GM18508 (cell line): ENCODE data around the gene MGRN1.
"Not testable (repeated sequence)": the region's sequence is repeated elsewhere in the genome, so short reads cannot be mapped to it uniquely, and the experiment has no call there.

Experiments
- ATAC-seq: cut with Tn5 transposase; IDR thresholded peaks from one replicate; pipeline ENCODE4 v1.9.1; 2021; ENCODE audit warnings: moderate number of reproducible peaks; ENCODE audit not compliant: insufficient read depth, unreplicated experiment

MGRN1 gene

DNA sequence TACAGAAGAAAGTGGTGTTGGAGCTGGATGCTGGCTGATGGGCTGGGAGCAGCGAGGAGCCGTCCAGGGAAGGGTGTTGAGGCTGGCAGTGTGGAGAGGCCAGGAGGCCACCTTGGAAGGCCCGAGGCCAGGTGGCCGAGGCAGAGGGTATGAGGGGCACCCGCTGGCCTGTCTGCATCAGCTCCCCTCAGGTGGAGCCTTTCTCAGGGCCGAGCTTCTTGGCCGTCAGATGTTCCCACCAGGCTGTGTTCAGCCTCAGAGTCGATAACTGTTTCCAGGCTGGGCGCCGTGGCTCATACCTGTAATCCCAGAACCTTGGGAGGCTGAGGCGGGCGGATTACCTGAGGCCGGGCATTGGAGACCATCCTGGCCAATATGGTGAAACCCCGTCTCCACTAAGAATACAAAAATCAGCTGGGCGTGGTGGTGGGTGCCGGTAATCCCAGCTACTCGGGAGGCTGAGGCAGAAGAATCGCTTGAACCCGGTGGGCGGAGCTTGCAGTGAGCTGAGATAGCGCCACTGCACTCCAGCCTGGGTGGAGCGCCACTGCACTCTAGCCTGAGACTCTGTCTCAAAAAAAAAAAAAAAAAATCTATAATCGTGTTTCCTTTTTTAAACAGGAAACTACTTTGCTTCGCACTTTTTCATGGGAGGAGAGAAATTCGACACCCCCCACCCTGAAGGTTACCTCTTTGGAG lies 25.3 kb downstream of the MGRN1 start:
- ATAC-seq: no peak

DNA sequence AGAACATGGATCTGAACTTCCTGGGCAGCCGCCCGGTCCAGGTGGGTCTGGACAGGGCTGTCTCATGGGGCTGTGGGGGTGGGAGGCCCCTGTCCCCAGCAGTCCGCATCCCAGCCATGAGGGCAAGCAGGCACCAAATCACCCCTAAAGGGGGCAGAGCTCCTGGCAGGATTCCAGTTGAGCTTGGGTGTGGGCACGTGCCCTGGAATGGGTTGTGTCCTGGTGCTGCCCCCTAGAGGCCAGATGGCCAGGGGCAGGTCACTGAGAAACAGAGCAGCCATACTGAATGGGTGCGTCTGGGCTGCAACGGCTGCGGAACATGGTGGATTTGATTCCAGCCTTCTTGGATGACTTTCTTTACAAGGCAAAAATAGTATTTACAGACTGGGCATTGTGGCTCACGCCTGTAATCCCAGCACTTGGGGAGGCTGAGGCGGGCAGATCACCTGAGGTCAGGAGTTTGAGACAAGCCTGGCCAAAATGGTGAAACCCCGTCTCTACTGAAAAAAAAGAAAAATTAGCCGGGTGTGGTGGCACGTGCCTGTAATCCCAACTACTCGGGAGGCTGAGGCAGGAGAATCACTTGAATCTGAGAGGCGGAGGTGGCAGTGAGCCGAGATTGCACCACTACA lies 25.9 kb downstream of the MGRN1 start:
- not testable (repeated sequence) for ATAC-seq

DNA sequence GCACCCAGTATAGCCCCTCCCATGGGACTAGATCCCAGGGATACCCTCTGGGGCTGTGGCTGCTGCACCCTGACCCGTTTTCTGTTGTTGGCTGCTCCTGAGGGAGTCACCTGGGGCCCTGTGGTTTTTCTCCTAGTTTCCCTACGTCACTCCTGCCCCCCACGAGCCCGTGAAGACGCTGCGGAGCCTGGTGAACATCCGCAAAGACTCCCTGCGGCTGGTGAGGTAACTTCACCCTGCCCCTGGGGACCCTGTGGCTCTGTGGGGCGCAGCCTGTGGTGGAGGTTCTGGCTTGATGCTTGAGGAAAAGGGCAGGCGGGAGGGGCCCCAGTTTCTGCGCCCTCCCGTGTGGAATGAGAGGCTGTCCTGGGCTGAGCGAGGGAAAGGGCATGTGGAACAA lies 27.2 kb downstream of the MGRN1 start:
- ATAC-seq: no peak

DNA sequence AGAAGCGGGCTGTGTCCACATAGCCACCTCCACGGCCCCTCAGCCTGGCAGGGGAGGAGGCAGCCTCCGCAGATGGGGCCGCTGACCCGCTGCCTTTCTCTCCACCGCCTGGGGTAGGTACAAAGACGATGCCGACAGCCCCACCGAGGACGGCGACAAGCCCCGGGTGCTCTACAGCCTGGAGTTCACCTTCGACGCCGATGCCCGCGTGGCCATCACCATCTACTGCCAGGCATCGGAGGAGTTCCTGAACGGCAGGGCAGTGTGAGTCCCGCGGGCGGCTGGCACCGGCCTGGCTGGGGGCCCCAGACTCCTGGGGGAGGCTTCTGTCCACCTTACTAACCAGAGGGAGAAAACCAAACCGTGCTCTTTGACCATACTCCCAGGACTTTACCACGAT lies 27.9 kb downstream of the MGRN1 start:
- no peak for ATAC-seq

DNA sequence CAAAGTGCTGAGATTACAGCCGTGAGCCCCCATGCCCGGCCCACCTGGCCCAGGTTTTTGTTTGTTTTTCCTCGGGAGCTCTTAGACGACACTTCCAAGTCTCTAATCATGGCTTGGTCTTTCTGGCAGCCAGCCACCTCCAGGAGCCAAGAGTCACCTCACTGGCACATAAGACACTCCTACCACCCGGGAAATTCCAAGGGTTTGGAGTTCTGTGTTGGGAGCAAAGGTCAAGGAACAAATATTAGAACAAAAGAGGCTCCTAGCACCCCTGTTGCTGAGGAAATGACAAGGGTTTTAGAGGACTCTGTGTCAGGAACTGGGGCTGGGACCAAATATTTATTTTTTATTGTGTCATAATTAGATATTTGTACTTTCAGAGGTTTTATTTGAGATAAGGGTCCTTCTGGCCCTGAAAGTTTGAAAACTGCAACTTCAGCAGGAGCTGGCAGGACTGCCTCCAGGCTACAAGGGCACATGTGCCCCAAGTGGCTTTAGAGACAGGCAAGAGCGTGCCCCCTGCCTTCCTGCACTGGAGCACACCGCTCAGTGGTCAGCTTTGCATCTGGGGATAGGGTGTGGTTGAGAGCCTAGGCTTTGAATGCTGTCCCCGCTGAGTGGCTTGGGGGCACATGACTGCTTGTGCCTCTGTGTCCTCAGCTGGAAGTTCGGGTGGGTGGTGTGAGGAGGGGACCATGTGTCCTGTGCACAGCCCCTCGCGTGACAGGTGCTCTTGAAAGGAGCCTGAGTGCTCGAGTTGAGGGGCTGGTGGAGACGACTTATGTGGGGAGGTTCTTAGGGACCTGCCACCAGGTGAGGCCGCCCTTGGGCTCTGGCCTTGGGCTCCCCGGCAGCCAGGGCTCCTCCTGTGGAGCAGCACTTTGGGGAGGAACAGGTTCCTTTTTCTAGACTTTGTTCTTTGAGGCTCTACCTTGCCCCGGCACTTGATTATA lies 29.7 kb downstream of the MGRN1 start:
- ATAC-seq: no peak

DNA sequence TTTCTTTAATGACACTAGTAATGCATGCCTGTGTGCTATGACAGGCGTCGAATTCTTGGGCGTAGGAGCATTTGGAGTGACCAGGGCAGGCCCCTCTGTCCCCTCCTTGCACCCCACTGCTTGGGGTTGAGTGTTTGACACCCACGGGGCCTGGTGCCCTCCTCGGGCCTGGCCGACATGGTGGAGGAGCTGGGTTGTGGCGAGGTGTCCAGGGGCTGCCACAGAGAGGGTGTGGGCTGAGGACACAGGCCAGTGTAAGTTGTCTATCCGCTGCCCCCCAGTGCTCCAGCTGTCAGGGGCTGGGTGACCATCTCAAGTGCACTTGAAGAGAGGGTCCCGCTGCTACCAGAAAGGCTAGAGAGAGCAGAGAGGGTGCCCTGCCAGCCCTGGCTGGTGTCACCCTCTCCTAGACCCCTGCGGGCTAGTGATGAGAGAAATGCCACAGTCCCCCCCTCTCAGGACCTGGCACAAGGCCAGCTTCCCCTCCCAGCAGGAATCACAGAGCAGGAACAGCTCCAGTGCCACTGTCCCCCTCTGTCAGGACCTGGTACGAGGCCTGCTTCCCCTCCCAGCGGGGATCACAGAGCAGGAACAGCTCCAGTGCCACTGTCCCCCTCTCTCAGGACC lies 30.5 kb downstream of the MGRN1 start:
- ATAC-seq: no peak

DNA sequence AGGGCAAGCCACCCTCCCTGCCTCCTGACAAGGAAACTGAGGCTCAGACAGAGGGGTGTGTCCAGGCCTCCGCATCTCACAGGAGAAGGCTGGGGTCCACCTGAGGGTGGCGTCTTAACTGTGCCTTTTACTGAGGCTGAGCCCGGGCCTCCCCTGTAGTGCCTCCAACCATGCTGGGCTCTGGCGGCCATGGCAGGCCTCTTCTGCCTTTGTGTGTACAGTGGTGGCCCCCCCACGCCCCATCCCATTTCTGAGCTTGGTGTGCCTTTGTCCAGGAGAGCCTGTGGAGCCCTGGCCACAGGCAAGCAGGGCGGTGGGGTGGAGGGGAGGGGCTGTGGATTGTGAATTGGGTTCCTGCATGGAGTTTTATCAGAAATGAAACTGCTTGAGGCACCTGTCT lies 31.2 kb downstream of the MGRN1 start:
- ATAC-seq: no peak

DNA sequence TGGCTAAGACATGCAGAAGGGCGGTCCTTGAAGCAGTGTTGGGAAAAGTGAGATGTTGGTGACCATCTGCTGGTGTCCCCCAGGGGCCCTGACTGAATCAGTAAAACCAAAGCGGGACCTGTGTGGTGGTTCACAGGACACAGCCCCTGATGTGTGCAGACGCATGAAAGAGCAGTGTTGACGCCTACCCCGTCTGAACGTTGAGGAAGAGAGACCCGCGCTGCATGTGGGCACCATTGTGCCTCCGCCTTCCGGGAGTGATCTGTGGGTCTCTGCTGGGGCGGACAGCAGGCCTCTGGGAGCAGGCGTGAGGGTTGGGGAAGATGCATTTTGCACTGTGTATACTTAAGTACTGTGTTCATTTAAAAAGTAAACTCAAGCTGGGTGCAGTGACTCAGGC lies 31.6 kb downstream of the MGRN1 start:
- no peak for ATAC-seq

DNA sequence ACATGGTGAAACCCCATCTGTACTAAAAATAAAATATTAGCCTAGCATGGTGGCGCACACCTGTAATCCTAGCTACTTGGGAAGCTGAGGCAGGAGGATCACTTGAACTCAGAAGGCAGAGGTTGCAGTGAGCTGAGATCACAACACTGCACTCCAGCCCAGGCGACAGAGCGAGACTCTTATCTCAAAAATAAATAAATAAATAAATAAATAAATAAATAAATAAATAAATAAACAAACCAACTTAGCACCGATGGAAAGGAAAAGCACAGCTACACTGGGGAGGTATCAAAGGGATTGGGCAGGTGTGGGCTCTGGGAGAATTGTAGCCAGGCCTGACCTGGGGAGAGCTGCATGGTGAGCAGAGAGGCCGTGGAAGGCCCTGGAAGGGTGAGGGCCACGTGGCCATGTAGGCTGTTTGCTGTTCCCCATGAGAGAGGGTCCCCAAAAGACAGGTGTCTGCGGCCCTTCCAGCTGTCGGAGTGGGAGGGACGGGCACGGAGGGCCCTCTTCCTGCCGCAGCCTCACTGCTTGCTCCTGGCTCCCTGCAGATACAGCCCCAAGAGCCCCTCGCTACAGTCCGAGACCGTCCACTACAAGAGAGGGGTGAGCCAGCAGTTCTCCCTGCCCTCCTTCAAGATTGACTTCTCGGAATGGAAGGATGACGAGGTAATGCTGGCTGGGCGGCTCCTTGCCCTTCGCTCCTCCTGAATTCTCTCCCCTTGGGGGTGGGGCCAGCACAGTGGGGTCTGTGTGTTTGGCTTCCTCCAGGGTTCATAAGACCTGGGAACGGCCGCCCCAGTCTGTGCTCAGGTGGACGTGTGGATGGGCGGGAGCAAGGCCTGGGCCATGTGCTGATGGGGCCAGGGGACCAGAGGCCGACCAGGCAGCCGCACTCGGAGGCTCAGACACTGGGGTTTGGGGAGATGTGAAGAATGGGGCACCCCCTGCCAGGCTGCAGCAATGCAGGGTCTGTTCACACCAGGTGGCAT lies 32.4 kb downstream of the MGRN1 start:
- ATAC-seq: no peak

DNA sequence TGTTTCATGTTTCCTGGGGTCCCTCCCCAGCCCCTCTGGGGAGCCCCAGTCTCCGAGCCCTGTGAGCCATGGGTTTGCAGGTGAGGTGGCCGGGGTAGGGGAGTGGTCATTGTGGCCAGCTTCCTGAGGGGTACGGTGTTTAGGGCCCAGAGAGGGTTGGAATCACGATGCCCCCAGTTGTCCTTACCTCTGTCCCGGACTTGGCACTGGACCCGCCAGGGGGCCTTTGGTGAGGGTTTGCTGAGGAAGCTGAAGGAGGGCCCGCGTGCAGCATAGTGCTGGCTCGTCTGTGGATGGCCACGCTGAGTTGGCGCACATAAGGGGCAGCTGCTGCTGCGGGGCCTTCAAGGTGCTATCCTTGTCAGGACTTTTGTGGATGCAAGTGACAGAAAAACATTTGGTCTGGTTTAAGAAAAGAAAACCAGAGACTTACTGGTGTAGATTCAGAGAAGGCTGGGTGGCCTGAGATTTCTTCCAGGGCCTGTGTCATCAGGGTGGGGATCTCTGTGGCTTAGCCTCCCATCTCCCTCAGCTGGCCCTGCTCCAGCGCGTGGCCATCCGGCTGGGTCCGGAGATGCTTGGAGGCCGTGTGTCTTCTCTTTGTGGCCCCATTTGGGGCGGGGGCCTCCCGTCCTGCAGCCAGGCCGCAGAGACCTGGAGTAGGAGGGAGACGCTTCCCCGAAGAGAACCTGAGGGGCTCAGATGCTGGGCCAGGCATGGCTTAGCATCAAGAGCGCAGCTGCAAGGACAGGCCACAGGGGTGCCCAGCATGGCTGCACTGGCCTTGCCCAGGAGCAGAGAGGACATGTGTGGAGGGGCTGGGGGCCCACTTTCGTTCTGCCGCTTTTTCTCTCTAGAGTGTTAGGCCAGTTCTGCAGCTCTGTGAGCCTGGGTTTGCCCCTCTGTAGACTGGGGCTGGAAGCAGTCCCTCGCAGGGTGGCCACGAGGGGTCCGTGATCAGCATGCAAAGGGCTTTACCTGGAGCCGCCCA lies 35.0 kb downstream of the MGRN1 start:
- ATAC-seq: no peak

DNA sequence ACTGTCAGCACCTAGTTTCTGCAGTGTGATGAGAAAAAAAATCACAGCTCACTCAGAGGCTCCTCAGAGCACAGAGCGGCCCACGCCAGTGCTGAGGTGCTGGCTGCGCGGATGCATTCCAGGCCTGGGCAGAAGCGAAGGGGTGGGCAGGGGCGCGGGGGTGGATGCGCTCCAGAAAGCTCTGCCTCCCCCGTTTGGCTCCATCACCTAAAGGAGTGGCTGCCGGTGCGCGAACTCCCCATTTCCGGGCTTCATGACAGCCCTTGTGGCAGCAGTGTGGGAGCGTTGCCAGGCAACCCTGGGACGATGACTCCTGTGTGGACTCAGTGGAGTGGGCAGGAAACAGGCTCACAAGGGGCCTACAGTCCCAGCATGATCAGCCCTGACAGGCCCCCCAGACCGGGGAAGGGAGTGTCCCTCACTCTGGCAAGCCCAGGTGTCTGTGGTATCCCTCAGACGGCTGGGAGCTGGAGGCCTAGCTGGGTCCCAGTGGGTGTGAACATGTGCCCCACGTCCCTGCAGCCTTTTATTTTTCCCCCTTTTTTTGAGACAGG lies 35.9 kb downstream of the MGRN1 start:
- no peak for ATAC-seq

DNA sequence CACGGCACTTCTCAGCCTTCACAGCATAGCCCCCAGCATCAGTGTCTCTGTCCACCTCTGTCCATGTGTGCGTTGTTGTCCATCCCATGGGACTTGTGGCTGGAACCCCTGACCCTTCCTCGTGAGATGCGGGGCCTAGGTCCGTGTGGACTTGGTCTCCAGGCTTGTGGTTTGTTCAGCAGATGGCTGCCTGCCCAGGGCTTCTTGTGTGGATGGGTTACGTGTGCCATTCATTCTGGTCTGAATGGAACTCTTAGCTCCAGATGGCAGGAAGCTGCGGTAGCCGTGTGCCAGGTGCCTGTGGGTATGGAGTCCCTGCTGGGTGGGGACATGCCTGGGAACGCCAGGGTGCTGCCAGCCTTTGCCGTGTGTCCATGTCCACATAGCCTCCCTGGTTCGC lies 37.0 kb downstream of the MGRN1 start:
- ATAC-seq: no peak

DNA sequence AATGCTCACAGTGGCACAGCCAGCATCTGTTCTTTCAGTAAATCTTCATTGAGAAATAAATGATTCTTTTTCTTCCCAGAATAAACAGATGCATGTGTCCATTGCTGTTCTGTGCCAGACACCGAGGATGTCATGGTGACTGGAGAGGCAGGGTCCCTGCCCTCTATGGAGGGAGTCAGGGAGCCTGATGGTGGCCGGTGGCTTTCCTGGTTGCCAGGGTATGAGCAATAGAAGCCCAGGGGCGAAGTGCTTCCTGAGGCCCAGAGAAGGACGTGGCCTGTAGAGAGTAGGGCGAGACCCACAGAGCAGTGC lies 38.8 kb downstream of the MGRN1 start:
- ATAC-seq: no peak

DNA sequence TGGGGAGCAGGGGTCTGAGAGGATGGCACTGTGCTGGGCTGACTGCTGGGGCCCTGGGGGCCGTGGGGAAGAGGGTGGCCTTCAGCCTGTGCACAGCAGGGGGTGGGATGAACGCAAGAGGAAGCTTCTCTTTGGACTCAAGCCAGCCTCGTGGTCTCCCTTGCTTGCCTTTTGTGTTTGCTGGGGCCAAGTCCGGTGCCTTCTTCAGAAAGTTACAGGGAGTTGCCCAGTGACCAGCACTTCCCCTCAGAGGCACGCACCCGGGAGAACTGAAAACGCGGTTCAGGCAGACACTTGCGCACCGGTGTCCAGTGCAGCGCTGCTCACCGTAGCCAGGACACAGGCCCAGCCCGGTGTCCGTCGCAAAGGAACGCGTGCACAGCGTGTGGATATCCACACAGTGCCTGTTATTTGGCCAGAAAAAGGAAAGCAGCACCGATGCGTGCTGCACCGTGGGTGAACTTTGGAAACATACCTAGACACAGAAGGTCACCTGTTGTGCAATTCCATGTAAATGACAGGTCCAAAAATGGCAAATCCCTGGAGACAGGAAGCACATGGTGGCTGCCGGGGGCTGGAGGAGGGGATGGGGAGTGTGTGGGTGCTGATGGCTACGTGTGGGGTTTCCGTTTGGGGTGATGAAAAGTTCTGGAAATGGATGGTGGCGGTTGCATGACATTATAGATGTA lies 39.3 kb downstream of the MGRN1 start:
- ATAC-seq: no peak

DNA sequence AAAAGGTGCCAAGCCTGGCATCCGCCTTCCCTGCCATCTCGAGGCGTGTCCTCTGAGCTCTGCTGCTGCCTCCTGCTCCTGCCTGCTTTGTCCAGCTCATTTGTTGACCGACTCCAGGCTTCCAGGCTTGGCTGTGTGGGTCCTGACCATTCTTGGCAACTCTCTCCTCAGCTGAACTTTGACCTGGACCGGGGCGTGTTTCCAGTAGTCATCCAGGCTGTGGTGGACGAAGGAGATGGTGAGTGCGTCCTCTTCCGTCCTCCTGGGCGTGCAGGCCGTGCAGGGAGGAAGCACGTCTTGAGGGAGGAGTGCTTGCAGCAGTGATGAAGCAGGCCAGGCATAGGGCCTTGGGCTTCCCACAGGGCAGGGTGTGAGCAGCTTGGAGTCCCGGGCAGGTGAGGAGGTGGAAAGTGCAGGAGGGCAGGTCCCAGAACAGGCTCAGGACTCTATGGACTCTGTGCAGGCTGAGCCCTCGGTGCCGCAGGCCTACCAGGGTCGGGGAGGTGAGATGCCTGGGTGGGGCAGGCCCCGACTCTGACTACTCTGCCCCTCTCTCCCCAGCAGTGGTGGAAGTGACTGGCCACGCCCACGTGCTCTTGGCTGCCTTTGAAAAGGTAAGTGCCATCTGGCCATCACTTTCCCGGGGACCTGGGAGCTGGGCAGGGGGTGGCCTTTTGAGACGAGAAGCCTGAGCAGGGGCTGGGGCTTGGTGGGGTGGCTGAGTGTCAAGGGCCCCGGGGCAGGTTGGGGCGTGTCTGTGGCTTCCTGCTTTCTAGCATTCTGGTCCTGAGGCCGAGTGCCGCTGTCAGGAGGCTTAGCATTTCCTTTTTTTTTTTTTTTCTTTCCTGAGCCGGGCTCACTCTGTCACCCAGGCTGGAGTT lies 40.2 kb downstream of the MGRN1 start:
- ATAC-seq: no peak

DNA sequence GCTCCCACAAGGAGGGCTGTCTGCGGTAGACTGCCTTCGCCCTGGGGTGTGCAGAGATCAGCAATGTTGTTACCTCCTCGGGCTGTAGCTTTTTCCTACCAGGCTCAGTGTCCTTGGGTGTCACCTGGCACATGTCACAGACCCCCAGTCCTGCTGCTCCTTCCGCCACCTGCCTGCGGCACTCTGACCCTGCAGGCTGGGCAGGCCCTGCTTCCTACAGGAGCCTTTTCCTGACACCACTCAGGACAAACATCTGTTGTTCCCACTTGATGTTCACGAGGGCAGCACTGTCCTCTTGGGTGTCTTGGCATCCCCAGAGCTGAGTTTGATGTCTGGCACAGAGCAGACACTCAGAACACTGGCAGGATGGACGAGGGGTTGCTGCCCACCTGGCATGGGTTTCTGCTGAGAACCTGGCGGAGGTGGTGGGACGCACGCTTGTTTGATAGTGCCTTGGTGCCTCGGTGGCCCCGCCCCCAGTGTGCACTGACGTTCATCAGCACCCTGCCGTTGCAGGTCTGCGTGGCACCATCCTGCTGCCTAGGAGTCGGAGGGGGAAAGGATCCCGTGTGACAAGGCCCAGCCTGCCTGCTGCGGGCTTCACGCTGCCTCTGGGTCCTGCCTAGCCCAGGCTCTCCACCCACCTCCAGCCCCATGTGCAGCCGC lies 42.0 kb downstream of the MGRN1 start:
- no peak for ATAC-seq
